ENCODE results near the gene BMPR1A. TPM values are rescaled to one million over a fixed set of nuclear protein-coding genes. Genes with fewer than 3 reads are reported as not detected.

Gene BMPR1A
- total and polyA plus RNA-seq, 10 of the 15 experiments (the other 5 are each of a cell fraction or from before 2014, with no cell fraction given), result 2.3 to 22.7 (median 13.1) TPM

DNA sequence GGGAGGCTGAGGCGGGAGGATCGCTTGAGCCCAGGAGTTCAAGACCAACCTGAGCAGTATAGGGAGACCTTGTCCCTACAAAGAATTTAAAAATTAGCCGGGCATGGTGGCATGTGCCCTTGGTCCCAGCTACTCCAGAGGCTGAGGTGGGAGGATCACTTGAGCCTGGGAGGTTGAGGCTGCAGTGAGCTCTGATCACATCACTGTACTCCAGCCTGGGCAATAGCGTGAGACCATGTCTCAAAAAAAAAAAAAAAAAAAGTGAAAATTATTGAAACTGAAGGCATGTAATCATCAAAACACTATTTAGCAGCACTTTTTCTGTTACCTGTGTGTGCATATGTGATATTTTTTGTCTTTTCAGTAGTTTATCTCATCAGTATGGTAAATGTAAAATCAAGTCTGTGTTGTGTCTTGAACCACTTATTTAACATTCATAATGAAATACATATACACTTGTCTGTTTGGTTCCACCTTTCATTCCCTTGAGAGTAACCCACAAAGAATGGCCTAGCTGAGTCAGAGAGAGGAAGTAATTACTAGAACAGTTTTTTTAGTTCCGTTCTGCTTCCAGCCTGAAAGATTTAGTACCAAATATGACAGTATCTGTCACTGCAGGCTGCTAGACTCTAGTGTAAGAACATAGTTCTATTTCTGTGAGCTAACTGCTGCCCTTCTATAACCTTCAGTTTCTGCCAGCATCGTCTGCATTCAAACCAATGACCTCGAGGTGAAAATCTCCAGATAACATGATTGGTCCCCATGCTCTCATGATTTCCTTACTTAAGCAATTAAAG lies 132.4 kb downstream of the BMPR1A start:
- Histone ChIP-seq H3K27me3 (replicated peaks in 1 of 2; ENCODE audit: control insufficient read depth in 2 of 2, insufficient read depth in 2 of 2, low read length in 1 of 2) (no peaks in the 10 kb centered on the region), H2AFZ (ENCODE audit: control insufficient read depth, low read depth, low read length) (peak overlapping the region; percentile 21; the same call in 1 of the 2 replicates), H3K4me2 (ENCODE audit: control insufficient read depth, insufficient read depth) (peak overlapping the region; percentile 56), H4K20me1 (ENCODE audit: control insufficient read depth, insufficient read depth) (no peaks in the 10 kb centered on the region), H3K9ac (ENCODE audit: control insufficient read depth, insufficient read depth, low read length) (no peak overlapping the region), H3K9me3 (replicated peaks; ENCODE audit: control insufficient read depth, insufficient read depth, low read length) (no peaks in the 10 kb centered on the region), H3K36me3 (ENCODE audit: control insufficient read depth in 2 of 2, insufficient read depth in 2 of 2, low read length in 1 of 2) (no peaks in the 10 kb centered on the region; a peak in 2 of 4 replicates), H3K4me1 (ENCODE audit: control insufficient read depth, insufficient read depth, low read length) (peaks cover 6% of the 10 kb centered on the region; the same call in 1 of the 2 replicates), H3K79me2 (ENCODE audit: control insufficient read depth, insufficient read depth, low read length) (no peaks in the 10 kb centered on the region), H3K4me3 (no peak overlapping the region), H3K27ac (ENCODE audit: control insufficient read depth, insufficient read depth) (peak overlapping the region; percentile 45)
- POLR2A ChIA-PET, result interaction anchor here (1.5 kb wide), 1 partner anchor 133 kb away, joined by 3 read pairs; the partner anchor contains the start of gene BMPR1A
- intact Hi-C loops (cut with micrococcal nuclease; ENCODE audit: unreplicated experiment), result no loop called here
- peak; percentile 99 for ATAC-seq
- DNase-seq (ENCODE audit: low read depth, low spot score), result peak; percentile 88
- WGBS (ENCODE audit: insufficient coverage, insufficient replicate concordance, low lambda C conversion rate, missing lambda C conversion rate), result 41% methylated on average over 7 of the region's 7 CpGs
- CTCF ChIA-PET, result interaction anchor here (1.1 to 2.9 kb wide), 5 partner anchors 11 to 200 kb away, joined by 3 to 16 read pairs (median 4); no protein-coding TSS in a partner anchor
- no TSS peak for BruUV-seq (replicated peaks)
- peak; percentile 95 for FAIRE-seq
- in situ Hi-C loops (cut with MboI), result no loop called here
- SMC1A ChIA-PET (ENCODE audit: uncharacterized antibody, unreplicated experiment), result interaction anchor here (0.5 to 2.0 kb wide), 12 partner anchors 10 to 247 kb away, joined by 3 to 11 read pairs (median 4); no protein-coding TSS in a partner anchor
- RAD21 ChIA-PET (ENCODE audit: unreplicated experiment), result interaction anchor here (0.7 to 3.4 kb wide), 8 partner anchors 9 to 497 kb away, joined by 3 to 12 read pairs (median 4); no protein-coding TSS in a partner anchor
- TF ChIP-seq, protein P1, sequence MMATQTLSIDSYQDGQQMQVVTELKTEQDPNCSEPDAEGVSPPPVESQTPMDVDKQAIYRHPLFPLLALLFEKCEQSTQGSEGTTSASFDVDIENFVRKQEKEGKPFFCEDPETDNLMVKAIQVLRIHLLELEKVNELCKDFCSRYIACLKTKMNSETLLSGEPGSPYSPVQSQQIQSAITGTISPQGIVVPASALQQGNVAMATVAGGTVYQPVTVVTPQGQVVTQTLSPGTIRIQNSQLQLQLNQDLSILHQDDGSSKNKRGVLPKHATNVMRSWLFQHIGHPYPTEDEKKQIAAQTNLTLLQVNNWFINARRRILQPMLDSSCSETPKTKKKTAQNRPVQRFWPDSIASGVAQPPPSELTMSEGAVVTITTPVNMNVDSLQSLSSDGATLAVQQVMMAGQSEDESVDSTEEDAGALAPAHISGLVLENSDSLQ (IDR thresholded peaks at IDR 0.05), result peak; percentile 69; the same call in 1 of the 2 replicates
- TF ChIP-seq, protein P2, sequence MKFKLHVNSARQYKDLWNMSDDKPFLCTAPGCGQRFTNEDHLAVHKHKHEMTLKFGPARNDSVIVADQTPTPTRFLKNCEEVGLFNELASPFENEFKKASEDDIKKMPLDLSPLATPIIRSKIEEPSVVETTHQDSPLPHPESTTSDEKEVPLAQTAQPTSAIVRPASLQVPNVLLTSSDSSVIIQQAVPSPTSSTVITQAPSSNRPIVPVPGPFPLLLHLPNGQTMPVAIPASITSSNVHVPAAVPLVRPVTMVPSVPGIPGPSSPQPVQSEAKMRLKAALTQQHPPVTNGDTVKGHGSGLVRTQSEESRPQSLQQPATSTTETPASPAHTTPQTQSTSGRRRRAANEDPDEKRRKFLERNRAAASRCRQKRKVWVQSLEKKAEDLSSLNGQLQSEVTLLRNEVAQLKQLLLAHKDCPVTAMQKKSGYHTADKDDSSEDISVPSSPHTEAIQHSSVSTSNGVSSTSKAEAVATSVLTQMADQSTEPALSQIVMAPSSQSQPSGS (IDR thresholded peaks at IDR 0.05; ENCODE audit: low read length), result peak; percentile 77; the same call in 1 of the 2 replicates
- TF ChIP-seq SREBF2 (IDR thresholded peaks at IDR 0.05; ENCODE audit: low read length), result no peak
- no peak for TF ChIP-seq TCF3 (IDR thresholded peaks at IDR 0.05; ENCODE audit: borderline replicate concordance, insufficient read depth, low read depth, low read length)
- TF ChIP-seq, protein P3, sequence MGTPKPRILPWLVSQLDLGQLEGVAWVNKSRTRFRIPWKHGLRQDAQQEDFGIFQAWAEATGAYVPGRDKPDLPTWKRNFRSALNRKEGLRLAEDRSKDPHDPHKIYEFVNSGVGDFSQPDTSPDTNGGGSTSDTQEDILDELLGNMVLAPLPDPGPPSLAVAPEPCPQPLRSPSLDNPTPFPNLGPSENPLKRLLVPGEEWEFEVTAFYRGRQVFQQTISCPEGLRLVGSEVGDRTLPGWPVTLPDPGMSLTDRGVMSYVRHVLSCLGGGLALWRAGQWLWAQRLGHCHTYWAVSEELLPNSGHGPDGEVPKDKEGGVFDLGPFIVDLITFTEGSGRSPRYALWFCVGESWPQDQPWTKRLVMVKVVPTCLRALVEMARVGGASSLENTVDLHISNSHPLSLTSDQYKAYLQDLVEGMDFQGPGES (IDR thresholded peaks at IDR 0.05), result no peak
- TF ChIP-seq ATF7 (IDR thresholded peaks at IDR 0.05; ENCODE audit: low read depth), result peak; percentile 72
- TF ChIP-seq MXI1 (IDR thresholded peaks at IDR 0.05; ENCODE audit: low read depth, low read length), result no peak
- TF ChIP-seq, protein P4, sequence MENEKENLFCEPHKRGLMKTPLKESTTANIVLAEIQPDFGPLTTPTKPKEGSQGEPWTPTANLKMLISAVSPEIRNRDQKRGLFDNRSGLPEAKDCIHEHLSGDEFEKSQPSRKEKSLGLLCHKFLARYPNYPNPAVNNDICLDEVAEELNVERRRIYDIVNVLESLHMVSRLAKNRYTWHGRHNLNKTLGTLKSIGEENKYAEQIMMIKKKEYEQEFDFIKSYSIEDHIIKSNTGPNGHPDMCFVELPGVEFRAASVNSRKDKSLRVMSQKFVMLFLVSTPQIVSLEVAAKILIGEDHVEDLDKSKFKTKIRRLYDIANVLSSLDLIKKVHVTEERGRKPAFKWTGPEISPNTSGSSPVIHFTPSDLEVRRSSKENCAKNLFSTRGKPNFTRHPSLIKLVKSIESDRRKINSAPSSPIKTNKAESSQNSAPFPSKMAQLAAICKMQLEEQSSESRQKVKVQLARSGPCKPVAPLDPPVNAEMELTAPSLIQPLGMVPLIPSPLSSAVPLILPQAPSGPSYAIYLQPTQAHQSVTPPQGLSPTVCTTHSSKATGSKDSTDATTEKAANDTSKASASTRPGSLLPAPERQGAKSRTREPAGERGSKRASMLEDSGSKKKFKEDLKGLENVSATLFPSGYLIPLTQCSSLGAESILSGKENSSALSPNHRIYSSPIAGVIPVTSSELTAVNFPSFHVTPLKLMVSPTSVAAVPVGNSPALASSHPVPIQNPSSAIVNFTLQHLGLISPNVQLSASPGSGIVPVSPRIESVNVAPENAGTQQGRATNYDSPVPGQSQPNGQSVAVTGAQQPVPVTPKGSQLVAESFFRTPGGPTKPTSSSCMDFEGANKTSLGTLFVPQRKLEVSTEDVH (IDR thresholded peaks at IDR 0.05; ENCODE audit: low read depth, partially characterized antibody), result no peak
- TF ChIP-seq POLR2A (IDR thresholded peaks at IDR 0.05; ENCODE audit: low read depth, low read length), result no peak
- peak; percentile 57; the same call in 1 of the 2 replicates for TF ChIP-seq BACH1 (IDR thresholded peaks at IDR 0.05; ENCODE audit: borderline replicate concordance)
- no peak for TF ChIP-seq YBX1 (IDR thresholded peaks at IDR 0.05)
- TF ChIP-seq EGR1 (IDR thresholded peaks at IDR 0.05; ENCODE audit: borderline replicate concordance in 1 of 2, low read depth in 2 of 2, low read length in 2 of 2), result no peak

Data from GM12878 (cell line).